DOHH2 (cell line): Measurements from ENCODE around the gene CAMTA1.

Source experiments
- EZH2phosphoT487 ChIP-seq: fragments of 200-600 bp; sonication (generic); IDR thresholded peaks from 2 replicates; pipeline ENCODE4 v1.6.1; 2017; ENCODE audit warnings: borderline replicate concordance, mild to moderate bottlenecking, antibody characterized with exemption, low read length, moderate library complexity, mixed read lengths
- TF ChIP-seq, protein P1 (sequence below): fragments of 200-600 bp; sonication (generic); IDR thresholded peaks from one replicate; pipeline ENCODE4 v1.5.1; 2014; ENCODE audit warnings: antibody characterized with exemption, mild to moderate bottlenecking, low read depth, low read length; ENCODE audit not compliant: poor library complexity, severe bottlenecking

DNA sequence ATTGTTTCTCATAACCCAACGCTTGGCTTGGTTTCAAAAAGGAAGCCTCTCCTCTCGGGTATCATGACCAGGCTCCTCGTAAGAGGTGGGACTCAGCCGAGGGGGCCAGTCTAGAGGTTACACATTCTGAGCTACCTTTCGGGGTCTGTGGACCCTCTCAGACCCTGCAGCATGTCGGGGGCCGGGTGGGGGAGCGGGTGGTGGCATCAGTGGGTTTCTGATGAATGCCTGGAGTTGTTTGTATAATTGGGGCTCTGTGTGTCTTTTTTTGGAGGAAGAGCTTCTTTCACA, 229.3 kb downstream of the CAMTA1 start:
- TF ChIP-seq, protein P1, sequence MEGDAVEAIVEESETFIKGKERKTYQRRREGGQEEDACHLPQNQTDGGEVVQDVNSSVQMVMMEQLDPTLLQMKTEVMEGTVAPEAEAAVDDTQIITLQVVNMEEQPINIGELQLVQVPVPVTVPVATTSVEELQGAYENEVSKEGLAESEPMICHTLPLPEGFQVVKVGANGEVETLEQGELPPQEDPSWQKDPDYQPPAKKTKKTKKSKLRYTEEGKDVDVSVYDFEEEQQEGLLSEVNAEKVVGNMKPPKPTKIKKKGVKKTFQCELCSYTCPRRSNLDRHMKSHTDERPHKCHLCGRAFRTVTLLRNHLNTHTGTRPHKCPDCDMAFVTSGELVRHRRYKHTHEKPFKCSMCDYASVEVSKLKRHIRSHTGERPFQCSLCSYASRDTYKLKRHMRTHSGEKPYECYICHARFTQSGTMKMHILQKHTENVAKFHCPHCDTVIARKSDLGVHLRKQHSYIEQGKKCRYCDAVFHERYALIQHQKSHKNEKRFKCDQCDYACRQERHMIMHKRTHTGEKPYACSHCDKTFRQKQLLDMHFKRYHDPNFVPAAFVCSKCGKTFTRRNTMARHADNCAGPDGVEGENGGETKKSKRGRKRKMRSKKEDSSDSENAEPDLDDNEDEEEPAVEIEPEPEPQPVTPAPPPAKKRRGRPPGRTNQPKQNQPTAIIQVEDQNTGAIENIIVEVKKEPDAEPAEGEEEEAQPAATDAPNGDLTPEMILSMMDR = no peak
- no peak for TF ChIP-seq EZH2phosphoT487
